ENCODE data around the gene WWTR1.

DNA sequence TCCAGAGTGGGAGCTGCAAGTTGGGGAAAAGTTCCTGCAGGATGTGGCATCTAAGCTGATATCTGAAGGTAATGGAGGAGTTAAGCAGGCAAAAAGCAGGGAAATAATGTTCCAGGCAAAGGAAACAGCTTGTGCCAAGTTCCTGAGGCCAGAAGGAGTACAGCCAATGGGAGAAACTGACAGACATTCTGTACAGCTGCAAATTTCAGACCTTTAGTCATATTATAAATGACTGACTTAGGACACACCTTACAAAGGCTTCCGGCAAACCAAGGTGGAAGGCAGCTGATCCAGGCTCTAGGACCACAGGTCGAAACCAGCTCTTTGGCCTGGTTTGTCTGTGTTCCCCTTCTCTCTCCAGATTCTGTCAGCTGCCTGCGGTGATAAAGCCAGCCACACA lies 9.3 kb downstream of the WWTR1 start:
- TF ChIP-seq, protein P1, sequence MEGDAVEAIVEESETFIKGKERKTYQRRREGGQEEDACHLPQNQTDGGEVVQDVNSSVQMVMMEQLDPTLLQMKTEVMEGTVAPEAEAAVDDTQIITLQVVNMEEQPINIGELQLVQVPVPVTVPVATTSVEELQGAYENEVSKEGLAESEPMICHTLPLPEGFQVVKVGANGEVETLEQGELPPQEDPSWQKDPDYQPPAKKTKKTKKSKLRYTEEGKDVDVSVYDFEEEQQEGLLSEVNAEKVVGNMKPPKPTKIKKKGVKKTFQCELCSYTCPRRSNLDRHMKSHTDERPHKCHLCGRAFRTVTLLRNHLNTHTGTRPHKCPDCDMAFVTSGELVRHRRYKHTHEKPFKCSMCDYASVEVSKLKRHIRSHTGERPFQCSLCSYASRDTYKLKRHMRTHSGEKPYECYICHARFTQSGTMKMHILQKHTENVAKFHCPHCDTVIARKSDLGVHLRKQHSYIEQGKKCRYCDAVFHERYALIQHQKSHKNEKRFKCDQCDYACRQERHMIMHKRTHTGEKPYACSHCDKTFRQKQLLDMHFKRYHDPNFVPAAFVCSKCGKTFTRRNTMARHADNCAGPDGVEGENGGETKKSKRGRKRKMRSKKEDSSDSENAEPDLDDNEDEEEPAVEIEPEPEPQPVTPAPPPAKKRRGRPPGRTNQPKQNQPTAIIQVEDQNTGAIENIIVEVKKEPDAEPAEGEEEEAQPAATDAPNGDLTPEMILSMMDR (IDR thresholded peaks at IDR 0.05; ENCODE audit: low read depth, low read length): no peak
- no peak for TF ChIP-seq POLR2A (IDR thresholded peaks at IDR 0.05; ENCODE audit: extremely low read depth, insufficient read length)

All from NB4 (cell line).